GM12872 (cell line): ENCODE results near the gene RMND5A.

Experiments
- TF ChIP-seq, protein P1 (sequence below): IDR thresholded peaks from 3 replicates; pipeline ENCODE4 v1.5.1; 2011; ENCODE audit warnings: low read depth, mild to moderate bottlenecking, low read length, moderate library complexity; ENCODE audit not compliant: insufficient read depth

The RMND5A gene

DNA sequence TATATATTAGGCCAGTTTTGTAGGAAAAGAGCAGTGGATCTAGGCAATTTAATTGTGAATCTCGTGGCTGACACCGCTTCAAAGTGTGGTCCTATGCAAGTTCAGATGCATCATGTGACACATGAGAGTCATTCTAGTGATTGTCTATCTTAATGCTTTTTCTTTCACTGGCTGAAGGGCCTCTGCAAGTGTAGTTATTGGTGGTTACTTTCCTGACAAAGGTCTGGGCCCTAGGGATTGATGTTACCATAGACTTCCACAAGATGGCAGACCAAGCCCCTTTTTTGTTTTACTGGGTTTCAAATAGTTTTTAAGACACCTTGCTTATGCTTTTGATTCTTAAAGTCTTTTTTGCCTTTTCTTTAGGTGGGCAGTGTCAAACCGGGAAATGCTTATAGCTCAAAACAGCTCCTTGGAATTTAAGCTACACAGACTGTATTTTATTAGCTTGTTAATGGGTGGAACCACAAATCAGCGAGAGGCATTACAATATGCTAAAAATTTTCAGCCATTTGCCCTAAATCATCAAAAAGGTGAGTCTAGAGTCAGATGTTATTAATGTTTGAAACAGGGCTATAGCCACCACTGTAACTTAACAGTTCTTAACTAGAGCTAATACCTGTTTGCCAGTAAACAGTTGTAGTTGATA, 44.7 kb downstream of the RMND5A start:
- TF ChIP-seq, protein P1, sequence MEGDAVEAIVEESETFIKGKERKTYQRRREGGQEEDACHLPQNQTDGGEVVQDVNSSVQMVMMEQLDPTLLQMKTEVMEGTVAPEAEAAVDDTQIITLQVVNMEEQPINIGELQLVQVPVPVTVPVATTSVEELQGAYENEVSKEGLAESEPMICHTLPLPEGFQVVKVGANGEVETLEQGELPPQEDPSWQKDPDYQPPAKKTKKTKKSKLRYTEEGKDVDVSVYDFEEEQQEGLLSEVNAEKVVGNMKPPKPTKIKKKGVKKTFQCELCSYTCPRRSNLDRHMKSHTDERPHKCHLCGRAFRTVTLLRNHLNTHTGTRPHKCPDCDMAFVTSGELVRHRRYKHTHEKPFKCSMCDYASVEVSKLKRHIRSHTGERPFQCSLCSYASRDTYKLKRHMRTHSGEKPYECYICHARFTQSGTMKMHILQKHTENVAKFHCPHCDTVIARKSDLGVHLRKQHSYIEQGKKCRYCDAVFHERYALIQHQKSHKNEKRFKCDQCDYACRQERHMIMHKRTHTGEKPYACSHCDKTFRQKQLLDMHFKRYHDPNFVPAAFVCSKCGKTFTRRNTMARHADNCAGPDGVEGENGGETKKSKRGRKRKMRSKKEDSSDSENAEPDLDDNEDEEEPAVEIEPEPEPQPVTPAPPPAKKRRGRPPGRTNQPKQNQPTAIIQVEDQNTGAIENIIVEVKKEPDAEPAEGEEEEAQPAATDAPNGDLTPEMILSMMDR = peak; percentile 68

DNA sequence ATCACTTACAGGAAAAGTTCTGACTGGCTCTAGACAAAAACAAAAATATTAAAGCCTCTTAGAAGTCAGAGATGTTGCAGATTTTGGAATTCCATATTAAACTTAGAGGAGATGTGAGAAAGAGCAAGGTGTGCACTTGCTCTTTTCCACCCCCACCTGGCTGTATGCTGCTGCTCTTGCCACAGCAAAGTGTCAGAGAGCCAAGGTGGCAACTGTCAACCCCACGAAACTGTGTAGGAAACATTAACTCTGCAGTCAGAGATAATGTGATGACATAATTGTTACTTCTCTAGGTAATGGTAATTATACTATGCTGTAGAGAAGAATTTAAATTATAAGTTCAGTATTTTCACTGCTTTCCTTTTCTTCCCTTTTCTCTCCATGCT, 45.2 kb downstream of the RMND5A start:
- TF ChIP-seq, protein P1 = no peak

DNA sequence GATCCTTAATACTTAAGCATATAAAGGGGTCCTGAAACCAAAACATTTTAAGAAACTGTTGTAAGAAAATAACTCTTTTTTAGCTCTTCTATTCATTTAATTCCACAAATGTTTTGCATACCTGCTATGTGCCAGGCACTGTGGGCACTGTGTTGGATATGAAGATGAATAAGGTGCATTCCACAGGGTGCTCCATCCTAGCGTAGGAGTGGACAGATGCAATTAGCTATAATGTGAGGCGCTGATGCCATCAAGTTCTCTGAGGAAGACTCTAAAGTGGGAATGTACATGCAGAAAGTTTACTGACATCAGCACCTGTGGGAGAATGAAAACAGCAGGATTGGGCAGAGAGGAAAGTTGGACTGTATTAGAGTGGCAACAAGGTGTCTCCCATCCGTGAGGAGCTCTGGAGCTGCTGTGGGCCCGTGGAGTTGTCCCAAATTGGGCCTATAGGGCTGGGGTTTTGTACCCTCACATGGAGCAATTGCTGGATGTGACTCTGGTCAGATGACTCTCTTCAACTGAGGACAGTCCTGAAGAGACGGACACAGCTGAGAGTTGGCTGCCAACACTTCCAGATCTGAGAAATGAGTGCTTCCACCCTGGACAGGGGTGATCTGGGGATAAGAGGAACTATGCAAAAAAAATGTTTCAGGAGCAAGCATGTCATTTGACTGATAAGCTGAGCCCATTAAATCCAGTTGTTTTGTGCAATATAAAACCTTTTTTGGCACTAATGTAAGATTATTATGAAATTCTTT, 48.3 kb downstream of the RMND5A start:
- TF ChIP-seq, protein P1 = no peak

DNA sequence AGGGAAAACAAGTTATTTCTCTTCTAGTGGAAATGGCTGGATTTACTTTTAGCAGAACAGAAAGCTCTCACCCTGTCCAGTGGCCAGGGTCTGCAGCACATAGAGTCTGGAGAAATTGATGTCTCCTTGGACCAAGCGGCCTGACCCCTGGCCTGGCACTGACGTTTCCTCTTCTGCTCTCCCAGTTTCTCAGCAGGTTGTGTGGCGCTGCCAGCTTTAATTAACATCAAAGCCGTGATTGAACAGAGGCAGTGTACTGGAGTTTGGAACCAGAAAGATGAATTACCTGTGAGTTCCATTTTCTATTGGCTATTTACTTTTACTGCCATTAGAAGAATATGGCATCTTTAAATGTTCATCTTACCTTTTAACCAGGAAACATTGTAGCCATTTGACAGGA, 49.7 kb downstream of the RMND5A start:
- TF ChIP-seq, protein P1 = no peak

DNA sequence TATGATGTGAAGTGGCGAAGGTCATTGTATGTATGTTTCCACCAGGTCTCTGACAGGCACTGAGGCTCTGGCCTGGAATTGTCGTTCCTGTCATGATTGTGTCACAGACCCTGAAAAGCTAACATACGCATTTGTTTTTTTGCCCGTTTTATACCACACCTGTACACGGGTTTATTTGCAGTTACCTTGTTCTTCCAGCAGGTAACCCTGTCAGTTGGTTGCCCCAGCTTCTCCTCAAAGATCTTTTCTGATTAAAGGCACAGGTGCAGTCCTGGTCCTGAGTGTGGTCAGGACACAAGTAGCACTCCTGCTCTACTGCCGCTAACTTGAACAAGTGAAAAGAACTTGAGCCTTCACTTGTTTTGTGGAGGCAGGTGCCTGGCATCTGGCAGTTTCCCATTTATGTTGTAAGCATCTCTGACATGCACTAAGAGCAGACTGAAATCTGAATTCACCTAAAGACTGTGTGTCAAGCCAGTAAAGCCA, 50.8 kb downstream of the RMND5A start:
- TF ChIP-seq, protein P1 = no peak

DNA sequence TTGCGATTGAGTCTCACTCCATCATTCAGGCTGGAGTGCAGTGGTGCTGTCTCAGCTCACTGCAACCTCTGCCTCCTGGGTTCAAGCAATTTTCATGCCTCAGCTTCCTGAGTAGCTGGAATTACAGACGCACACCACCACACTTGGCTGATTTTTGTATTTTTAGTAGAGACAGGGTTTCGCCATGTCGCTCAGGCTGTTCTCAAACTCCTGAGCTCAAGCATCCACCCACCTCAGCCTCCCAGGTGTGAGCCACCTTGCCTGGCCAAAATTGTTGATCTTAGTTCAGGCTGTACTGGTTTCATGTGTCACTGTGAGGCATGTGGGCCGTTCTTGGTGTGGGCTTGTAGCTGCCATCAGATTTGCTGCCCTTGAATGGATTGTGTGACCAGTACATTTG, 52.5 kb downstream of the RMND5A start:
- TF ChIP-seq, protein P1 = no peak

DNA sequence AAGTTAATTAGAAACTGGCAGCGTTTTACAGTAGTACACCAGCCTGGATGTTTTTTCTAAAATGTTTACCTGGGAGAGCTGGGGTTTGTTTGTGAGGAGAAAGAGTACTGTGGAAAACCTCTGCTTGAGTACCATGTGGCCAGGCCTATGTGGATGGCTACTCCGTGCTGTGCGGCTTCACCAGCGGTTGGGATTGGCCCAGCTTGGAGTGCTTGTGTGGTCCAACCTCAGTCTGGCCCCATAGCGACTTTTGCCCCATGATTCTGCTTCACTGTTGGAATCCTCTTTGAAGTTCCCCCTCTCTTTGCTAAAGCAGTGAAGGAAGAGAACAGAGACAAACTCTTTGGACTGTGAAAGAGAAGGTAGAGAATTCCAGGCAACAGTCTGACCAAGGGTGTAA, 54.8 kb downstream of the RMND5A start:
- TF ChIP-seq, protein P1 = no peak
